DLD1 (cell line): ENCODE data around the gene TMEM109.

ENCODE experiments used
- in situ Hi-C: cut with HindIII; loops from 2 replicates; pipeline ENCODE4 v1.10.0; 2017; ENCODE audit warnings: low sequenced_read_pairs

Gene TMEM109

GRCh38 chr11:60939301-60939700, 25.3 kb downstream of the TMEM109 start:
- in situ Hi-C loops: no loop called here

- in situ Hi-C loops: no loop called here
These were observed 25.9 kb downstream of the TMEM109 start for GRCh38 chr11:60939855-60940254.

GRCh38 chr11:60941371-60942119, 27.6 kb downstream of the TMEM109 start:
- in situ Hi-C loops: no loop called here

GRCh38 chr11:60942219-60942618, 28.3 kb downstream of the TMEM109 start:
- in situ Hi-C loops: no loop called here

GRCh38 chr11:60942970-60943565, 29.1 kb downstream of the TMEM109 start:
- in situ Hi-C loops: no loop called here

- in situ Hi-C loops: no loop called here
These were observed 30.7 kb downstream of the TMEM109 start for GRCh38 chr11:60944490-60945294.

GRCh38 chr11:60945295-60945667, 31.3 kb downstream of the TMEM109 start:
- in situ Hi-C loops: no loop called here

GRCh38 chr11:60946601-60947264, 32.8 kb downstream of the TMEM109 start:
- in situ Hi-C loops: no loop called here

GRCh38 chr11:60947700-60948099, 33.7 kb downstream of the TMEM109 start:
- in situ Hi-C loops: no loop called here

GRCh38 chr11:60948250-60948649, 34.3 kb downstream of the TMEM109 start:
- in situ Hi-C loops: no loop called here

GRCh38 chr11:60950024-60950423, 36.1 kb downstream of the TMEM109 start:
- in situ Hi-C loops: no loop called here

- in situ Hi-C loops: no loop called here
These were observed 37.1 kb downstream of the TMEM109 start for GRCh38 chr11:60950933-60951605.

- in situ Hi-C loops: no loop called here
These were observed 37.6 kb downstream of the TMEM109 start for GRCh38 chr11:60951606-60951903.

GRCh38 chr11:60951904-60952741, 38.2 kb downstream of the TMEM109 start, which contains the start of gene SLC15A3:
TSS of gene SLC15A3 (minus strand) at chr11:60952176. CDS start at chr11:60951551, 625 bp downstream.
- in situ Hi-C loops: no loop called here

GRCh38 chr11:60952742-60953170, 38.8 kb downstream of the TMEM109 start:
- in situ Hi-C loops: no loop called here

- in situ Hi-C loops: no loop called here
These were observed 39.8 kb downstream of the TMEM109 start for GRCh38 chr11:60953781-60954180.

GRCh38 chr11:60954421-60954820, 40.5 kb downstream of the TMEM109 start:
- in situ Hi-C loops: no loop called here

- in situ Hi-C loops: no loop called here
These were observed 41.6 kb downstream of the TMEM109 start for GRCh38 chr11:60955571-60955970.

GRCh38 chr11:60957188-60957587, 43.2 kb downstream of the TMEM109 start:
- in situ Hi-C loops: no loop called here

GRCh38 chr11:60959431-60959830, 45.5 kb downstream of the TMEM109 start:
- in situ Hi-C loops: no loop called here
